ENCODE results near the gene MARCHF10. TPM values are rescaled to one million over a fixed set of nuclear protein-coding genes. Genes with fewer than 3 reads are reported as not detected.
A peak's percentile ranks its signal among the peaks of the same experiment; 100 is the strongest.

The MARCHF10 gene
- total RNA-seq, 1 donor from 2014 or later = 1.3 TPM

- Histone ChIP-seq H3K36me3 (ENCODE audit: control insufficient read depth, insufficient read depth, low read length) (peaks cover 1% of the 10 kb centered on the region), H3K4me3 (ENCODE audit: low read depth, low read length) (no peak overlapping the region), H3K27me3 (ENCODE audit: control insufficient read depth, insufficient read depth, low read length) (no peaks in the 10 kb centered on the region)
- no peak for TF ChIP-seq CTCF (IDR thresholded peaks at IDR 0.05; ENCODE audit: insufficient read depth, low read length, poor library complexity, severe bottlenecking)
- DNase-seq (ENCODE audit: low read depth) = no peak
Observed at GRCh38 chr17:62653826-62654761, 154.0 kb downstream of the MARCHF10 start.

- TF ChIP-seq CTCF (IDR thresholded peaks at IDR 0.05; ENCODE audit: insufficient read depth, low read length, poor library complexity, severe bottlenecking) = no peak
- DNase-seq (ENCODE audit: low read depth) = no peak
- Histone ChIP-seq H3K27me3 (ENCODE audit: control insufficient read depth, insufficient read depth, low read length) (no peaks in the 10 kb centered on the region), H3K4me3 (ENCODE audit: low read depth, low read length) (peak overlapping the region; percentile 42), H3K36me3 (ENCODE audit: control insufficient read depth, insufficient read depth, low read length) (peaks cover 1% of the 10 kb centered on the region)
Observed at GRCh38 chr17:62653002-62653825, 154.9 kb downstream of the MARCHF10 start.

- DNase-seq (ENCODE audit: low read depth) = no peak
- Histone ChIP-seq H3K27me3 (ENCODE audit: control insufficient read depth, insufficient read depth, low read length) (no peaks in the 10 kb centered on the region), H3K36me3 (ENCODE audit: control insufficient read depth, insufficient read depth, low read length) (peaks cover 1% of the 10 kb centered on the region), H3K4me3 (ENCODE audit: low read depth, low read length) (peak overlapping the region; percentile 42)
- TF ChIP-seq CTCF (IDR thresholded peaks at IDR 0.05; ENCODE audit: insufficient read depth, low read length, poor library complexity, severe bottlenecking) = no peak
Observed at GRCh38 chr17:62652251-62653001, 155.7 kb downstream of the MARCHF10 start.

Other genes with a start within 250 kb of the MARCHF10 start
- 45.9 and 53.0 TPM in 2 replicates for gene MRC2, start 180.6 kb downstream of the MARCHF10 start, total RNA-seq
- gene TANC2, start 157.9 kb upstream of the MARCHF10 start, total RNA-seq = 35.0 and 51.0 TPM in 2 replicates

Measured in kidney epithelial cell (primary cell).